ENCODE results near the gene SLC17A3. TPM values are rescaled to one million over a fixed set of nuclear protein-coding genes. Genes with fewer than 3 reads are reported as not detected.

Gene SLC17A3
- polyA plus RNA-seq, 1 experiment: 0.04 TPM

DNA sequence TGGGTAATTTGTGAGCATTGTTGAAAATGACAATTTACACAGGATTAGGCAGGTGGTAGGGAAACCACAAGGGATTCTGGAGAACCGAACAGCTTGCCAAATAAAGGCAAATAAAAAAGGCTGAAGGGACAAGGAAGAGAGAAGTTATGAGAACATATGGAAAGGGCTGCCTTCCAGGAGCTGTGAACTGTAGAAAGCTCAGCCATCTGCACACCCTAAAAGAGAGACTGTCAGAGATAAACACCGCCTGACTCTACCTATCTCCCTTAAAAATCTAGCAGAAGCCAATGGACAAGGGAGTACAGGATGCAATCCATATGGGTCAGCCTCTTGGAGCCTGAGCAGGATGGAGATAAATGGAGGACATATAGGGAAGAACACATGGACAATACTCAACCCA lies 29.5 kb downstream of the SLC17A3 start:
- TF ChIP-seq, protein P1, sequence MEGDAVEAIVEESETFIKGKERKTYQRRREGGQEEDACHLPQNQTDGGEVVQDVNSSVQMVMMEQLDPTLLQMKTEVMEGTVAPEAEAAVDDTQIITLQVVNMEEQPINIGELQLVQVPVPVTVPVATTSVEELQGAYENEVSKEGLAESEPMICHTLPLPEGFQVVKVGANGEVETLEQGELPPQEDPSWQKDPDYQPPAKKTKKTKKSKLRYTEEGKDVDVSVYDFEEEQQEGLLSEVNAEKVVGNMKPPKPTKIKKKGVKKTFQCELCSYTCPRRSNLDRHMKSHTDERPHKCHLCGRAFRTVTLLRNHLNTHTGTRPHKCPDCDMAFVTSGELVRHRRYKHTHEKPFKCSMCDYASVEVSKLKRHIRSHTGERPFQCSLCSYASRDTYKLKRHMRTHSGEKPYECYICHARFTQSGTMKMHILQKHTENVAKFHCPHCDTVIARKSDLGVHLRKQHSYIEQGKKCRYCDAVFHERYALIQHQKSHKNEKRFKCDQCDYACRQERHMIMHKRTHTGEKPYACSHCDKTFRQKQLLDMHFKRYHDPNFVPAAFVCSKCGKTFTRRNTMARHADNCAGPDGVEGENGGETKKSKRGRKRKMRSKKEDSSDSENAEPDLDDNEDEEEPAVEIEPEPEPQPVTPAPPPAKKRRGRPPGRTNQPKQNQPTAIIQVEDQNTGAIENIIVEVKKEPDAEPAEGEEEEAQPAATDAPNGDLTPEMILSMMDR (IDR thresholded peaks at IDR 0.05; ENCODE audit: low read depth, low read length): no peak
- ChIA-PET CTCF (interaction anchor here (0.6 kb wide), 1 partner anchor 118 kb away, joined by 3 read pairs; no protein-coding TSS in a partner anchor), POLR2A (no interaction called here)
- no peak overlapping the region for H3K27ac ChIP-seq (ENCODE audit: low read depth, low read length)
- H3K27me3 ChIP-seq (ENCODE audit: control insufficient read depth, insufficient read depth, low read length): no peaks in the 10 kb centered on the region
- no peak for DNase-seq (ENCODE audit: low read depth, low spot score)
- H3K9me3 ChIP-seq (ENCODE audit: control insufficient read depth, insufficient read depth, low read length): no peaks in the 10 kb centered on the region
- no peak overlapping the region for H3K4me3 ChIP-seq (ENCODE audit: low read depth, low read length)

DNA sequence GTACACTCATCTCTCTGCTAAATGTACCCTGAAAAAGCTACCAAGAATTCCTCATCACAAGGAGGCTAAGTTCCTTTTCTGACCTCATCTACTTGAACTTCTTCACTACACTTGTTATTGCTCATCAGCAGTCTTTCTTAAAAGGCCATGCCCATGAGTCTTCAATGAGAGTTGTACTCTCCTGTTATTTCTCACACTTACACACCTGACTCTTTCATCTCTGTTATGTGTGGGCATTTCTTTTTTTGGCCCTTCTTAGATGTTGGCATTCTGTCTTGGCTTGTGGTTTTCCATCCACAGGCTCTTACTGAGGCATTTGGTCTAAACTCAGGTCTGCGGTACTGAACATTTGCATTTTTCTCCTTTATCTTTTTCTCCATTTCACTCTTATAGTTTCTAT lies 31.5 kb downstream of the SLC17A3 start:
- TF ChIP-seq, protein P1 (IDR thresholded peaks at IDR 0.05; ENCODE audit: low read depth, low read length): no peak
- Histone ChIP-seq H3K9me3 (ENCODE audit: control insufficient read depth, insufficient read depth, low read length) (no peaks in the 10 kb centered on the region), H3K4me3 (ENCODE audit: low read depth, low read length) (no peak overlapping the region), H3K27ac (ENCODE audit: low read depth, low read length) (no peak overlapping the region), H3K27me3 (ENCODE audit: control insufficient read depth, insufficient read depth, low read length) (no peaks in the 10 kb centered on the region)
- DNase-seq (ENCODE audit: low read depth, low spot score): no peak
- ChIA-PET CTCF (no interaction called here), POLR2A (no interaction called here)

DNA sequence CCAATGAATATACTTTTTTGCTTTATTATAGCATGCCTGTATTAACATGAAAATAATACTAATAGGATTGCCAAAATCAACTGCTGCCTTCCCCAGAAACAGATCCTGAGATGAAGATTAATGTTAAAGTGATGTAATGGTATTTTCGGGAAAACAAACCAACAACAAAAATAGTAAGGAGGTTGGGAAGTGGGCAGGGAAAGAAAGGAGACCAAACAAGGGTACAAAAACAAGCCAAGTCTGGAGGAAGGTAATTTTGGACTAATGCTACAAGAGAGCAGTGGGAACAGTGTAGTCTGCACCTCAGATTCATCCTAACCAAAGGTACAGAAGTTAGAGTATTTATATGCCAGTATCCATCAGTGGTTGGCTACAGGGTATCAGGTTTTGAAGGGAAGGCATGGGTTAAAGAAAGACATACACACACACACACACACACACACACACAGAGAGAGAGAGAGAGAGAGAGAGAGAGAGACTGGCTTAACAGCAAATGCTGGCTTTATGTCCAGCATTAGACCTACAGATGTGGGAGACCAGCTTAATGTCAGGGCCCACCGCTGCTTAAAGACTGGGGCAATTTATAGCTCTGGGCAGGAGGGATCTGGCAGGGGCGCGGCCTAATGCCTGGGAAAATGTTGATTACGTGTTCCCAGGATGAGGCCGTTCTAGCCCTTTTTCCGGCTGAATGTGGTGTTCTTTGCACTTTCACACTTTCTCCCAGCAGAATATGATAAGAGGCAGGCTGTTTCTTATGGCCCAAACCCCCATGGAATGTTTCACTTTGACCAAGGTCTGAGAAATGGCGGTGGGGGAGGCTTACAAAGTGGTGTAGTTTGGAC lies 38.4 kb downstream of the SLC17A3 start:
- TF ChIP-seq, protein P1 (IDR thresholded peaks at IDR 0.05; ENCODE audit: low read depth, low read length): no peak
- ChIA-PET CTCF (no interaction called here), POLR2A (no interaction called here)
- DNase-seq (ENCODE audit: low read depth, low spot score): no peak
- Histone ChIP-seq H3K27ac (ENCODE audit: low read depth, low read length) (no peak overlapping the region), H3K4me3 (ENCODE audit: low read depth, low read length) (no peak overlapping the region), H3K27me3 (ENCODE audit: control insufficient read depth, insufficient read depth, low read length) (no peaks in the 10 kb centered on the region), H3K9me3 (ENCODE audit: control insufficient read depth, insufficient read depth, low read length) (no peaks in the 10 kb centered on the region)

DNA sequence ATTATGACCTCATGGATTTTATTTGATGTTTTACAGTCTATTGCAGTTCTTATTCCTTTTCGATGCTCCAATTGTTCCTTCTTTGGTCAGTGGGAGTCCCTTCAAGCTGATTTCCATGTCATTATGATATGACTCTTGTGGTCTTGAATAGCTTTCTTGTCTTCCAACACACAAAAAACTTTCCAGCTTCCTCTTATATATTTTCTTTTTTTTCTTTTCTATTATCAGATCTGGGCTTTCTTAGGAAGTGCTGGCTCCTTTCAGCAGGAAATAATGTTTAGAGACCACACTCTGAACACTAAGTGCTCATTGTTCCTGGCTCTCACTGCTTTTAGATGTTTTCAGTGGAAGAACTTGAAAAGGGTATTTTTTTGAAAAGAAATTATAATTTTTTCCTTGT lies 39.1 kb downstream of the SLC17A3 start:
- Histone ChIP-seq H3K27me3 (ENCODE audit: control insufficient read depth, insufficient read depth, low read length) (no peaks in the 10 kb centered on the region), H3K27ac (ENCODE audit: low read depth, low read length) (no peak overlapping the region), H3K9me3 (ENCODE audit: control insufficient read depth, insufficient read depth, low read length) (no peaks in the 10 kb centered on the region), H3K4me3 (ENCODE audit: low read depth, low read length) (no peak overlapping the region)
- CTCF ChIA-PET: interaction anchor here (0.6 kb wide), 1 partner anchor 157 kb away, joined by 3 read pairs; no protein-coding TSS in a partner anchor
- POLR2A ChIA-PET: no interaction called here
- no peak for DNase-seq (ENCODE audit: low read depth, low spot score)
- TF ChIP-seq, protein P1 (IDR thresholded peaks at IDR 0.05; ENCODE audit: low read depth, low read length): no peak

DNA sequence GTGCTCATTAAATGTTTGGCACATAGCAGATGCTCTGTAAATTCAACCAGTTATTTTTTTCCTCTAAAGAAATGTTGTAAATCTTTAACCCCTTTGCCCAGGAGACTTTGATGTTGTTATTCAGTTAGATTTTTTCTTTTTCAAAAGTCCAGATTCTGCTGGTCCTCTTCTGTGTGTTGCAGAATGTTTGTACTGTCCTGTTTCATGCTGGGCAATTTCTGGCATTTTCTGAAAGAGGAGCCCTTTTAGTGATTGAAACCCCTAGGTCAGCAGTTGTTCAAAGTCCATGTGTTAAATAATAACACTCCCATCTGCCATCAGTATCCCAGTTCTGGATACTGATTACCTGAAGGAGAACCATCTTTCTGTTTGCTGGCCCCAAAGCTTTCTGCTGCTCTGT lies 40.9 kb downstream of the SLC17A3 start:
- DNase-seq (ENCODE audit: low read depth, low spot score): no peak
- CTCF ChIA-PET: no interaction called here
- no peaks in the 10 kb centered on the region for H3K27me3 ChIP-seq (ENCODE audit: control insufficient read depth, insufficient read depth, low read length)
- POLR2A ChIA-PET: no interaction called here
- no peak overlapping the region for H3K4me3 ChIP-seq (ENCODE audit: low read depth, low read length)
- TF ChIP-seq, protein P1 (IDR thresholded peaks at IDR 0.05; ENCODE audit: low read depth, low read length): no peak
- no peaks in the 10 kb centered on the region for H3K9me3 ChIP-seq (ENCODE audit: control insufficient read depth, insufficient read depth, low read length)
- no peak overlapping the region for H3K27ac ChIP-seq (ENCODE audit: low read depth, low read length)
